Choroid plexus epithelial cell (primary cell): Measurements from ENCODE around the gene SUV39H2.

Experiments used
- DNase-seq: peaks from one replicate; pipeline ENCODE4 v3.0.0-alpha.2; 2010; ENCODE audit warnings: low read depth
- H3K4me3 ChIP-seq: 2 replicates; pipeline ENCODE4 v1.5.1; 2011; ENCODE audit warnings: low read depth, mild to moderate bottlenecking, control low read depth, low read length, moderate library complexity
- CTCF ChIP-seq: conservative IDR thresholded peaks from 2 replicates; pipeline ENCODE4 v1.5.1; 2011; ENCODE audit warnings: low read depth, mild to moderate bottlenecking, control low read depth, inconsistent platforms, low read length, moderate library complexity

Gene SUV39H2

GRCh38 chr10:14917827-14918226, 39.2 kb downstream of the SUV39H2 start:
- no peak for TF ChIP-seq CTCF
- no peak for DNase-seq
- no peak overlapping the region for H3K4me3 ChIP-seq

- no peak overlapping the region for H3K4me3 ChIP-seq
- TF ChIP-seq CTCF, result no peak
- DNase-seq, result peak; percentile 5
Measured at GRCh38 chr10:14918964-14919363, 40.3 kb downstream of the SUV39H2 start.

GRCh38 chr10:14924013-14924412, 45.3 kb downstream of the SUV39H2 start:
- no peak overlapping the region for H3K4me3 ChIP-seq
- DNase-seq, result no peak
- TF ChIP-seq CTCF, result no peak

- no peak for TF ChIP-seq CTCF
- no peak overlapping the region for H3K4me3 ChIP-seq
- DNase-seq, result no peak
Measured at GRCh38 chr10:14925268-14925667, 46.6 kb downstream of the SUV39H2 start.

- H3K4me3 ChIP-seq, result no peak overlapping the region
- no peak for DNase-seq
- no peak for TF ChIP-seq CTCF
Measured at GRCh38 chr10:14926061-14926470, 47.4 kb downstream of the SUV39H2 start.

GRCh38 chr10:14926722-14927416, 48.2 kb downstream of the SUV39H2 start:
- DNase-seq, result no peak
- TF ChIP-seq CTCF, result no peak
- H3K4me3 ChIP-seq, result no peak overlapping the region

- no peak overlapping the region for H3K4me3 ChIP-seq
- no peak for DNase-seq
- TF ChIP-seq CTCF, result no peak
Measured at GRCh38 chr10:14930610-14931009, 51.9 kb downstream of the SUV39H2 start.
